ENCODE data around the gene PSTK. TPM values are rescaled to one million over a fixed set of nuclear protein-coding genes. Genes with fewer than 3 reads are reported as not detected.

Gene PSTK
- total RNA-seq, 1 donor from 2014 or later, result 2.8 TPM

DNA sequence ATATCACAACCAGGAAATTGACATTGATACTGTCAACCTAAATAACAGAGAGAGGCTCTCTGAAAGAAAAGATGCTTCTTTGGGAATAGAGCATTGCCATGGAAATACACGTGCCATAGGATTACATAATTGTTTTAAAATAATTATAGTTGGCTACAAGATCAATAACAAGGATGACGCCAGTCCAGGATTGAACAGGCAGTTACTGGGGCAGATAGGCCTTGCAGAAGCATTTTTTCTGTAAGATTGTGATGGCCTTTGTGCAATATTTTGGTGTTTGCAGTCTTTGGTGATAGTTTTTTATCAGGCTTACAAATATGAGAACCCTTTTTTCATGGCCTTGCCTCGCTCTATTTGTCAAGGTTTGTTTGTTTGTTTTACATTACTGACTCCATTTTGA, 39.1 kb downstream of the PSTK start:
- Histone ChIP-seq H3K27me3 (ENCODE audit: low read depth) (no peaks in the 10 kb centered on the region), H3K4me1 (peaks cover 9% of the 10 kb centered on the region), H3K9me3 (no peaks in the 10 kb centered on the region), H3K36me3 (no peaks in the 10 kb centered on the region), H3K4me3 (no peak overlapping the region), H3K27ac (no peak overlapping the region)
- TF ChIP-seq, protein P1, sequence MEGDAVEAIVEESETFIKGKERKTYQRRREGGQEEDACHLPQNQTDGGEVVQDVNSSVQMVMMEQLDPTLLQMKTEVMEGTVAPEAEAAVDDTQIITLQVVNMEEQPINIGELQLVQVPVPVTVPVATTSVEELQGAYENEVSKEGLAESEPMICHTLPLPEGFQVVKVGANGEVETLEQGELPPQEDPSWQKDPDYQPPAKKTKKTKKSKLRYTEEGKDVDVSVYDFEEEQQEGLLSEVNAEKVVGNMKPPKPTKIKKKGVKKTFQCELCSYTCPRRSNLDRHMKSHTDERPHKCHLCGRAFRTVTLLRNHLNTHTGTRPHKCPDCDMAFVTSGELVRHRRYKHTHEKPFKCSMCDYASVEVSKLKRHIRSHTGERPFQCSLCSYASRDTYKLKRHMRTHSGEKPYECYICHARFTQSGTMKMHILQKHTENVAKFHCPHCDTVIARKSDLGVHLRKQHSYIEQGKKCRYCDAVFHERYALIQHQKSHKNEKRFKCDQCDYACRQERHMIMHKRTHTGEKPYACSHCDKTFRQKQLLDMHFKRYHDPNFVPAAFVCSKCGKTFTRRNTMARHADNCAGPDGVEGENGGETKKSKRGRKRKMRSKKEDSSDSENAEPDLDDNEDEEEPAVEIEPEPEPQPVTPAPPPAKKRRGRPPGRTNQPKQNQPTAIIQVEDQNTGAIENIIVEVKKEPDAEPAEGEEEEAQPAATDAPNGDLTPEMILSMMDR (IDR thresholded peaks at IDR 0.05), result no peak
- intact Hi-C loops (cut with DNase I), result no loop called here
- ATAC-seq (no peak), DNase-seq (no peak)

- Histone ChIP-seq H3K4me1 (peaks cover 9% of the 10 kb centered on the region), H3K9me3 (no peaks in the 10 kb centered on the region), H3K4me3 (no peak overlapping the region), H3K27me3 (ENCODE audit: low read depth) (no peaks in the 10 kb centered on the region), H3K36me3 (no peaks in the 10 kb centered on the region), H3K27ac (no peak overlapping the region)
- DNase-seq, result no peak
- TF ChIP-seq, protein P1 (IDR thresholded peaks at IDR 0.05), result no peak
- peak in 1 of 2 donors; percentile 55 for ATAC-seq
- intact Hi-C loops (cut with DNase I), result no loop called here
Observed at GRCh38 chr10:123019941-123020703, 39.9 kb downstream of the PSTK start.

- ATAC-seq (no peak), DNase-seq (no peak)
- H3K9me3 ChIP-seq, result no peaks in the 10 kb centered on the region
- H3K27ac ChIP-seq, result no peak overlapping the region
- TF ChIP-seq, protein P1 (IDR thresholded peaks at IDR 0.05), result no peak
- no peaks in the 10 kb centered on the region for H3K27me3 ChIP-seq (ENCODE audit: low read depth)
- no peak overlapping the region for H3K4me3 ChIP-seq
- H3K36me3 ChIP-seq, result no peaks in the 10 kb centered on the region
- intact Hi-C loops (cut with DNase I), result no loop called here
- peaks cover 9% of the 10 kb centered on the region for H3K4me1 ChIP-seq
Observed at GRCh38 chr10:123021517-123021916, 41.3 kb downstream of the PSTK start.

DNA sequence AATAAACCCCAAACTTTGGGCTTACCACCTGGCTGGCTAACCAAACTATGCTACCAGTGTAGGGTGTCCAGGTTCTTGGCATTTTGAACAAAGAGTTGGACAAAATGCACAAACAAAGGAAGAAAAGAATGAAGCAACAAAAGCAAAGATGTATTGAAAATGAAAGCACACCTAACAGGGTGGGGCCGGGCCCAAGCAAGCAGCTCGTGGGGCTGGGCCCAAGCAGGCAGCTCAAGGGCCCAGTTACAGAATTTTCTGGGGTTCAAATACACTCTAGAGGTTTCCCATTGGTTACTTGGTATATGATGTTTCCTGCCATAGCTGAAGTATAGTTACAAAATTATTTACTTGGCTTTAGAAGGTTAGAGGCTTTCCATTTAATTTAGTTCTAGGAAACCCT, 44.3 kb downstream of the PSTK start:
- ATAC-seq (no peak), DNase-seq (no peak)
- Histone ChIP-seq H3K36me3 (no peaks in the 10 kb centered on the region), H3K9me3 (no peaks in the 10 kb centered on the region), H3K27me3 (ENCODE audit: low read depth) (no peaks in the 10 kb centered on the region), H3K27ac (no peak overlapping the region), H3K4me1 (peaks cover 9% of the 10 kb centered on the region), H3K4me3 (no peak overlapping the region)
- TF ChIP-seq, protein P1 (IDR thresholded peaks at IDR 0.05), result no peak
- intact Hi-C loops (cut with DNase I), result no loop called here

GRCh38 chr10:123026302-123026701, 46.1 kb downstream of the PSTK start:
- Histone ChIP-seq H3K9me3 (no peaks in the 10 kb centered on the region), H3K4me1 (no peaks in the 10 kb centered on the region), H3K36me3 (no peaks in the 10 kb centered on the region), H3K27ac (no peak overlapping the region), H3K4me3 (no peak overlapping the region), H3K27me3 (ENCODE audit: low read depth) (no peaks in the 10 kb centered on the region)
- no peak for DNase-seq
- ATAC-seq, result no peak
- intact Hi-C loops (cut with DNase I), result no loop called here
- TF ChIP-seq, protein P1 (IDR thresholded peaks at IDR 0.05), result no peak
